Neural progenitor cell (in vitro differentiated cells): ENCODE measurements around the gene CKAP2L. TPM values are rescaled to one million over a fixed set of nuclear protein-coding genes. Genes with fewer than 3 reads are reported as not detected.
A peak's percentile ranks its signal among the peaks of the same experiment; 100 is the strongest.

Experiments
- DNase-seq: peaks from one replicate; pipeline ENCODE4 v3.0.0-alpha.2; 2016; ENCODE audit warnings: low spot score
- H2AFZ ChIP-seq: fragments of 200-600 bp; sonication (generic); replicated peaks from 2 replicates; pipeline ENCODE4 v1.6.1; 2016; ENCODE audit warnings: antibody characterized with exemption
- H3F3A ChIP-seq: fragments of 200-600 bp; sonication (generic); 2 replicates; pipeline ENCODE4 v1.6.1; 2016; ENCODE audit warnings: antibody characterized with exemption, low read depth
- H3K27ac ChIP-seq: fragments of 200-600 bp; sonication (generic); 2 replicates; pipeline ENCODE4 v1.5.1; 2016; ENCODE audit warnings: mild to moderate bottlenecking
- H3K27me3 ChIP-seq: fragments of 200-600 bp; sonication (generic); 2 replicates; pipeline ENCODE4 v1.6.1; 2016; ENCODE audit warnings: mild to moderate bottlenecking, moderate library complexity
- H3K36me3 ChIP-seq: fragments of 200-600 bp; sonication (generic); 2 replicates; pipeline ENCODE4 v1.5.1; 2016
- H3K4me1 ChIP-seq: fragments of 200-600 bp; sonication (generic); 2 replicates; pipeline ENCODE4 v1.6.1; 2016; ENCODE audit warnings: mixed run types
- H3K4me2 ChIP-seq: fragments of 200-600 bp; sonication (generic); 2 replicates; pipeline ENCODE4 v1.6.1; 2016
- H3K4me3 ChIP-seq: fragments of 200-600 bp; sonication (generic); 2 replicates; pipeline ENCODE4 v1.5.1; 2016
- H3K79me2 ChIP-seq: fragments of 200-600 bp; sonication (generic); 2 replicates; pipeline ENCODE4 v1.6.1; 2016; ENCODE audit warnings: low read depth
- H3K9ac ChIP-seq: fragments of 200-600 bp; sonication (generic); 2 replicates; pipeline ENCODE4 v1.6.1; 2016
- H3K9me3 ChIP-seq: fragments of 200-600 bp; sonication (generic); 2 replicates; pipeline ENCODE4 v1.5.1; 2016; ENCODE audit warnings: low read depth
- H4K20me1 ChIP-seq: fragments of 200-600 bp; sonication (generic); 2 replicates; pipeline ENCODE4 v1.6.1; 2016; ENCODE audit warnings: low read depth
- H3K27ac Mint-ChIP-seq: 3 replicates; pipeline ENCODE4 v1.8.0; 2021; ENCODE audit warnings: mixed read lengths
- H3K27me3 Mint-ChIP-seq: 2 replicates; pipeline ENCODE4 v1.8.0; 2022; ENCODE audit warnings: low read depth, mild to moderate bottlenecking, inconsistent platforms, moderate library complexity, mixed read lengths; ENCODE audit not compliant: insufficient read depth
- H3K36me3 Mint-ChIP-seq: 3 replicates; pipeline ENCODE4 v1.8.0; 2021; ENCODE audit warnings: mixed read lengths
- H3K4me1 Mint-ChIP-seq: 3 replicates; pipeline ENCODE4 v1.8.0; 2021; ENCODE audit warnings: mixed read lengths
- H3K4me3 Mint-ChIP-seq: 3 replicates; pipeline ENCODE4 v1.8.0; 2021; ENCODE audit warnings: mild to moderate bottlenecking, moderate library complexity, mixed read lengths
- H3K9me3 Mint-ChIP-seq: 3 replicates; pipeline ENCODE4 v1.8.0; 2020; ENCODE audit warnings: mixed read lengths
- CTCF ChIP-seq: fragments of 200-600 bp; sonication (generic); IDR thresholded peaks from 2 replicates; pipeline ENCODE4 v1.5.1; 2017; ENCODE audit warnings: antibody characterized with exemption, mild to moderate bottlenecking
- EZH2 ChIP-seq: fragments of 200-600 bp; sonication (generic); IDR thresholded peaks from 2 replicates; pipeline ENCODE4 v1.6.1; 2017; ENCODE audit warnings: antibody characterized with exemption, mild to moderate bottlenecking, moderate library complexity
- EZH2phosphoT487 ChIP-seq: fragments of 200-600 bp; sonication (generic); IDR thresholded peaks from 2 replicates; pipeline ENCODE4 v1.6.1; 2017; ENCODE audit warnings: antibody characterized with exemption
- total RNA-seq: library from RNA; depleted of rRNA; stranded (reverse); fragments of >200 nt; gene quantifications from 2 replicates; pipeline ENCODE4 v1.2.3, GENCODE V29; 2015; ENCODE audit warnings: low replicate concordance

CKAP2L gene
- total RNA-seq, 1 donor from 2014 or later, result 53.7 TPM

- Histone ChIP-seq H3K4me3 (no peak overlapping the region), H3K36me3 (no peaks in the 10 kb centered on the region), H3K4me1 (no peaks in the 10 kb centered on the region), H3K27ac (no peak overlapping the region), H3F3A (no peaks in the 10 kb centered on the region), H3K79me2 (no peaks in the 10 kb centered on the region), H4K20me1 (no peaks in the 10 kb centered on the region), H2AFZ (peak overlapping the region; percentile 97), H3K27me3 (no peaks in the 10 kb centered on the region), H3K4me2 (no peak overlapping the region), H3K9ac (no peak overlapping the region), H3K9me3 (no peaks in the 10 kb centered on the region)
- H3K27me3 Mint-ChIP-seq, result peaks cover 4% of the 10 kb centered on the region
- H3K4me3 Mint-ChIP-seq, result no peak overlapping the region
- H3K27ac Mint-ChIP-seq, result no peak overlapping the region
- no peaks in the 10 kb centered on the region for H3K4me1 Mint-ChIP-seq
- H3K9me3 Mint-ChIP-seq, result no peaks in the 10 kb centered on the region
- no peak for TF ChIP-seq EZH2
- no peak for TF ChIP-seq EZH2phosphoT487
- no peak for TF ChIP-seq CTCF
- H3K36me3 Mint-ChIP-seq, result no peaks in the 10 kb centered on the region
- DNase-seq, result peak; percentile 18
These were observed 38.6 kb downstream of the CKAP2L start for GRCh38 chr2:112725545-112726457.

GRCh38 chr2:112724591-112725525 is 39.6 kb downstream of the CKAP2L start:
- Mint-ChIP-seq H3K4me3 (no peak overlapping the region), H3K9me3 (no peaks in the 10 kb centered on the region), H3K4me1 (no peaks in the 10 kb centered on the region), H3K27me3 (peaks cover 4% of the 10 kb centered on the region), H3K27ac (no peak overlapping the region), H3K36me3 (no peaks in the 10 kb centered on the region)
- Histone ChIP-seq H3K9me3 (no peaks in the 10 kb centered on the region), H3K4me2 (no peak overlapping the region), H4K20me1 (no peaks in the 10 kb centered on the region), H3K4me3 (no peak overlapping the region), H3K27ac (no peak overlapping the region), H3F3A (no peaks in the 10 kb centered on the region), H3K4me1 (no peaks in the 10 kb centered on the region), H3K9ac (no peak overlapping the region), H3K36me3 (no peaks in the 10 kb centered on the region), H2AFZ (no peak overlapping the region), H3K79me2 (no peaks in the 10 kb centered on the region), H3K27me3 (no peaks in the 10 kb centered on the region)
- DNase-seq, result peak; percentile 47
- TF ChIP-seq EZH2phosphoT487 (no peak), EZH2 (no peak), CTCF (peak; percentile 27)

GRCh38 chr2:112723995-112724394 is 40.4 kb downstream of the CKAP2L start:
- Mint-ChIP-seq H3K27me3 (peaks cover 4% of the 10 kb centered on the region), H3K4me1 (no peaks in the 10 kb centered on the region), H3K9me3 (no peaks in the 10 kb centered on the region), H3K36me3 (no peaks in the 10 kb centered on the region), H3K27ac (no peak overlapping the region), H3K4me3 (no peak overlapping the region)
- Histone ChIP-seq H3K36me3 (no peaks in the 10 kb centered on the region), H3K4me3 (no peak overlapping the region), H3K9me3 (no peaks in the 10 kb centered on the region), H3K9ac (no peak overlapping the region), H3K4me2 (no peak overlapping the region), H2AFZ (no peak overlapping the region), H3K79me2 (no peaks in the 10 kb centered on the region), H4K20me1 (no peaks in the 10 kb centered on the region), H3F3A (no peaks in the 10 kb centered on the region), H3K4me1 (no peaks in the 10 kb centered on the region), H3K27me3 (no peaks in the 10 kb centered on the region), H3K27ac (no peak overlapping the region)
- DNase-seq, result no peak
- TF ChIP-seq CTCF (no peak), EZH2 (no peak), EZH2phosphoT487 (no peak)
